ENCODE measurements around the gene PTH2.
"Not testable (repeated sequence)": the region's sequence is repeated elsewhere in the genome, so short reads cannot be mapped to it uniquely, and the experiment has no call there.

PTH2 gene

DNA sequence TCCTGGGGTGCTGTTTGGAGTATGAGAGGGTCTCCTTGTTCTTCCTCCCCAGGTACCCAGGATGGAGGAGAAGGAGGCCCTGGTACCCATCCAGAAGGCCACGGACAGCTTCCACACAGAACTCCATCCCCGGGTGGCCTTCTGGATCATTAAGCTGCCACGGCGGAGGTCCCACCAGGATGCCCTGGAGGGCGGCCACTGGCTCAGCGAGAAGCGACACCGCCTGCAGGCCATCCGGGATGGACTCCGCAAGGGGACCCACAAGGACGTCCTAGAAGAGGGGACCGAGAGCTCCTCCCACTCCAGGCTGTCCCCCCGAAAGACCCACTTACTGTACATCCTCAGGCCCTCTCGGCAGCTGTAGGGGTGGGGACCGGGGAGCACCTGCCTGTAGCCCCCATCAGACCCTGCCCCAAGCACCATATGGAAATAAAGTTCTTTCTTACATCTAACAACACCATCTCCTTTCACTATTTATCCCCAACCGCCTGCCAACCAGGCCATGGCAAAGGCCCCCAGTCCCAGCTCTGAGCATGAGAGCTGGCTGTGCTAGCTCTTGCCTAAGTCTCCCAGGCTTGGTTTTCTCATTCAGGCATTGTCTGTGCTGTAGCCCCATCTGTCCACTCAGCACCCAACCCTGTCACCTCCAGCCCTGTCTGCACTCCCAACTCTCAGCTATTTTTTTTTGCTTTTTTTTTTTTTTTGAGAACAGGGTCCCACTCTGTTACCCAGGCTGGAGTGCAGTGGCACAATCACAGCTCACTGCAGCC is 48.4 kb downstream of the PTH2 start:
- DNase-seq: no peak

DNA sequence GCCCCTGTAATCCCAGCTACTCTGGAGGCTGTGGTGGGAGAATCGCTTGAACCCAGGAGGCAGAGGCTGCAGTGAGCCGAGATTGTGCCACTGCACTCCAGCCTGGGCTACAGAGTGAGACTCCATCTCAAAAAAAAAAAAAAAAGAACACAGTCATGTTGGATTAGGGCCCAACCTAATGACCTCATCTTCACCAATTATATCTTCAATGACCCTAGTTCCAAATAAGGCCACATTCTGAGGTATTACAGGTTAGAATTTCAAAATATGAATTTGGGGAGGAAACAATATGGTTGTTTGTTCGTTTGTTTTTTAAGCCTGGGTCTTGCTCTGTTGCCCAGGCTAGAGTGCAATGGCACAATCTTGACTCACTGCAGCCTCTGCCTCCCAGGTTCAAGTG is 50.1 kb downstream of the PTH2 start:
- DNase-seq: not testable (repeated sequence)
